ENCODE data around the gene DTD2.
"Not testable (repeated sequence)": the region's sequence is repeated elsewhere in the genome, so short reads cannot be mapped to it uniquely, and the experiment has no call there.

The DTD2 gene

DNA sequence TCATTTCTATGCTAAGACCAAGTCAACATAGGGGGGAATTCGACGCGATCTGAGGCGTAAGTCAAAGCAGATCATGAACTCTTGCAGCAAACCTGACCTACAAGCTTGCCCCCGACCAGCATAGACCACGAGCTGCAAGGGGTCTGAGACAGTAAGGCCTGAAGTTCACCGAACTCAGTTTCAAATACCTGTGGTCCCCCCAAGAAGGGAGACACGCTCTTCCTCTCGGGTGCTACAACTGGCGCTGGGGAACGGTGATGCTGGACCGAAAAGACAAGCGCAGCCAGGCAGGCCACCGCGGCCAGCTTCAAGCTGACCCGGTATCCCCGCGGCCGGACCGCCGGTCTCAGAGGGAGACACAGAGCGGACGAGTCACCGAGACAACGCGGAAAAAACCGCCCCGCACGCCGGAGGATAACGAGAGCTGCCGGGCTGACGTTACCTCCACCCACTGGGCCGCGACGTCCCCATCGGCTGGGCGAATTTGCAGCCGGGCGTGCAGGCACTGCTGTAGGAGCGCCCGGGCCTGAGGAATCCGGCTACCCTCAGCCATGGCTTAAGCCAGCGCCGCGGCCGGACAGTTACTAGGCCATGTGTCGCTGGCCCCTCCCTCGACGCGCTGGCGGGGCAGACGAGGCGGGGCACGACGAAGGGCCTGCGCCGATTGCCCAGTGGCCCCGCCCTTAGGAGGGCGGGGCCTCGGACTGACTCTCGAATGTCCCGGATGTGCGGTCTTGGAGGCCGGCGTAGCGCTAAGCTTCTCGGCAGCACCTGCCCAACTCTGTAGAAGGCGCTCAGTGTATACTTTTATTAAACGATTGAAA is at the start of gene DTD2:
Gene DTD2, minus strand, starts transcription at position 666 of the 824 bp plus-strand sequence. Its CDS starts 113 bp downstream, at position 553.
- DNase-seq = peak; percentile 71

GRCh38 chr14:31505411-31505810 is 48.1 kb upstream of the DTD2 start:
- DNase-seq = no peak

DNA sequence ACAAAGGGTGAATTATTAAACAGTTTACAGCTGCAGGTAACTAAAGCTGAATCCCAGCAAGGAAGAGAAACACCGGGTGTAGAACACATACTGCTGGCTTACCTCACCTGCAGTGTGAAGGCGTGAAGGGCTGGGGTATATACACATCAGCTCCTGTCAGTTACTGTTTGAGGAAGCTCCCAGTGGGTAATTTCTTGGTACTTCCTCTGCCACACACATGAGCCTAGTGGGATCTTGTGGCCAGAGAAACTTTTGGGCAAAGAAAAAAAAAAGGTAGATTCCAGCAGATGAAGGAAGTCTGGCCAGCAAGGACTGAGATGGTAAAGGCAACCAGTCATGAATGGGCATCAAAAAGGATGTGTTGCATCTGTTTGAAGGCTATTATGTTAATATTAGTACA is 44.6 kb upstream of the DTD2 start:
- DNase-seq = no peak

DNA sequence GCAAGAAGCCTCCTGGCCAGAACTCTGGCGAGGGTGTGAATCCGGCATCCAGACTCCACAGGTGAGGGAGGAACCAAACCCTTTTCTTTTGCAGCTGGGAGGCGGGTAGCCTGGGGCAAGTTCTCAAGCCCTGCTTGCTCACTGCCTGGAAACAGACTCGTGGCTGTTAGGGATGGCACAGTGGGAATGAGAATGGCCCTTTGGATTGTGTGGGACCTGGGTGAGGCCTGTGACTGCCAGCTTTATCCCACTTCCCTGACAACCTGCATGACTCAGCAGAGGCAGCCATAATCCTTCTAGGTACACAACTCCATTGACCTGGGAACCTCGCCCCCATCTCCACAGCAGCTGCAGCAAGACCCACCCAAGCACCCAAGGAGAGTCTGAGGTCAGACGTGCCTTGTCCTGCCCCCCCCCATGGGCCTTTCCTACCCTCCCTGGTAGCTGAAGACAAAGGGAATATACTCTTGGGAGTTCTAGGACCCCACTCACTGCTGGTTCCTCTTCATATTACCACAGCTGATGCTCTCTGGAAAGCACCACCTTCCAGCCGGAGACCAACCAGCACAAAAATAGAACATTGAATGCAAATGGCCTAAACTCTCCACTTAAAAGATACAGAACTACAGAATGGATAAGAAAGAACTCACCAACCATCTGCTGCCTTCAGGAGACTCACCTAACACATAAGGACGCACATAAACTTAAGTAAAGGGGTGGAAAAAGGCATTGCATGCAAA is 35.6 kb upstream of the DTD2 start:
- no peak for DNase-seq

GRCh38 chr14:31489691-31490090 is 32.4 kb upstream of the DTD2 start:
- no peak for DNase-seq

GRCh38 chr14:31487886-31488285 is 30.6 kb upstream of the DTD2 start, which contains the start of gene GPR33:
Gene GPR33 (minus strand): TSS chr14:31488039. CDS start chr14:31483965, 4,074 bp downstream.
- no peak for DNase-seq

DNA sequence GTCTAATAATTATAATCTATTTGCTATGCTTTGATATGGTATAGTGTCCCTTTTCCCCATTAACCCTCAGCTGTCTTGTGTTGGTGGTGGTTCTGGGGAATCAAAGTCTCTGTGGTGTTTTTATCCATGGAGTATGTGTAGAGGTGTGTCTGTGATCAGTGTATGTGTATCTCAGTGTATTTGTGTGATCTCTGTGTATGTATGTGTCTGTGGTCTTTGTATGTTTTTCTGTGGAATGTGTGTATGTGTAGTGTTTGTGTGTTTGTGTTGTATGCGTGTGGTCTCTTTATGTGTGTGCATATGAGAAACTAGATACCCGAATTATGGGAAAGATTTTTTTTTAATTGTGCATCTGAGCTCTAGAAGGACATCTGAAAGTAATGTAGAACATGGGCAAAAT is 29.5 kb upstream of the DTD2 start:
- DNase-seq = no peak

DNA sequence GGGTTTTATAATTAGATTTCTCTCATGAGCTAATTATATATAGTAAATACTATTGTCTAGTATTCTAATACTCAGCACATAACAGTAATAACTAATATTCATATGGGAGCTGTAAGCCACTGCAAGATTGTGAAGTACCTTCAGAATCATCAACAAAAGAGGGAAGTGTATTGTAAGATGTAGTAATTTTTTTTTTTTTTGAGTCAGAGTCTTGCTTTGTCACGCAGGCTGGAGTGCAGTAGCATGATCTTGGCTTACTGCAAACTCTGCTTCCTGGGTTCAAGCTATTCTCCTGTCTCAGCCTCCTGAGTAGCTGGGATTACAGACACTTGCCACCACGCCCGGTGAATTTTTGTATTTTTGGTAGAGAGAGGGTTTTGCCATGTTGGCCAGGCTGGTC is 27.4 kb upstream of the DTD2 start:
- no peak for DNase-seq

- no peak for DNase-seq
Measured at GRCh38 chr14:31480156-31480555, 22.9 kb upstream of the DTD2 start.

DNA sequence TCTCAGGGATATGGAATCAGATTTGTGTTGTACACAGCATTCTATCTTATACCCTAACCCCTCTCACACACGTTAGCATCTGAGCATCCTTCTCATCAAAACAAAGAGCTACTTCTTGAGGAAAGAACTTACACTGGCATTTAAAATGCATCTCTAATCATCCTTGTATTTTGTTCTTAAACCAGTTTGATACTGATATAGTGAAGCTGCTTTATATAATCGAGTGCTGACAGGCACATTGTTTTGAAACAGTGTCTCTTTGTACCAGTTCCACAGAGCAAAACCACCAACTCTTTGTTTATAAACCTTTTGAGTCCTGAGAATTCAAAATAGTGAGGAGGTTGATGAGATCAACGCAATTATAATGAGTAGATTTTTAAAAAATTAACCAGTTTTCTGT is 21.7 kb upstream of the DTD2 start:
- DNase-seq = no peak

GRCh38 chr14:31477248-31477647 is 19.9 kb upstream of the DTD2 start:
- no peak for DNase-seq

DNA sequence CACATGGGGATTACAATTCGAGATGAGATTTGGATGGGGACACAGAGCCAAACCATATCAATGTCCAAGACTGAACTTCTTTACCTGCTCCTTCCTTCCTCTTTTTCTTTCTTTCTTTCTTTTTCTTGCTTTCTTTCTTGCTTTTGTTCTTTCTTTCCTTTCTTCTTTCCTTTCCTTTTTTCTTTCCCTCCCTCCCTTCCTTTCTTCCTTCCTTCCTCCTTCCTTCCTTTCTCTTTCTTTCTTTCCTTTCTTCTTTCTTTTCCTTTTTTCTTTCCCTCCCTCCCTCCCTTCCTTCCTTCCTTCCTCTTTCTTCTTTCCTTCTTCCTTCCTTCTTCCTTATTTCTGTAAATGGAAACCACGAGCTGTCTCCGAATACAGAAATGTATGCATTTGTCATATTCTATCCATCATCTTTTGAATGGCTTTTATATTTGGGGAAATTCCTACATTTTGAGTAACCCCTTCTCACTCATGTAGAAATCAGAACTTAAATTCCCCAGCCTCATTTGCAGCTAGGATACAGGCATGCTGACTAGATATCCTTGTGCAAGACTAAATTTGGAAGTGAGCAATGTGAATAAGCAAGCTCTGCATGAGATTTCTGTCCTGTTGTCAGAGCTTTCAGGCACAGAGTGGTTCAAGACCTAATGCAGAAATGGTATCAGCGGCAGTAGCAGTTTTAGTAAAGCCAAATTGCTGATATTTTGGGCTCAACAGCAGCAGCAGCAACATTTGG is 19.0 kb upstream of the DTD2 start:
- no peak for DNase-seq

GRCh38 chr14:31466554-31466953 is 9.2 kb upstream of the DTD2 start:
- no peak for DNase-seq

- no peak for DNase-seq
Measured at GRCh38 chr14:31465111-31465510, 7.8 kb upstream of the DTD2 start.

DNA sequence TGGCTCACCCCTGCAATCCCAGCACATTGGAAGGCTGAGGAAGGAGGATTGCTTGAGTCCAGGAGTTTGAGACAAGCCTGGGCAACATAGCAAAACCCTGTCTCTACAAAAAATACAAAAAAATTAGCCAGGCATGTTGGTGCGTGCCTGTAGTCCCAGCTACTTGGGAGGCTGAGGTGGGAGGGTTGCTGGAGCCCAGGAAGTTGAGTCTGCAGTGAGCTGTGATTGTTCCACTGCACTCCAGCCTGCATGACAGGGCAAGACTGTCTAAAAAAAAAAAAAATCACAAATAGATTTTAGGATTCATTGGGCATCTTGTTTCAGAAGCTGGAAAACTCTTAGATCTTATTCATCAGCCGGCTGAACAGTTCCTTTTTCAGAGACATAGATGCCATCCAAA is 5.1 kb upstream of the DTD2 start:
- not testable (repeated sequence) for DNase-seq

DNA sequence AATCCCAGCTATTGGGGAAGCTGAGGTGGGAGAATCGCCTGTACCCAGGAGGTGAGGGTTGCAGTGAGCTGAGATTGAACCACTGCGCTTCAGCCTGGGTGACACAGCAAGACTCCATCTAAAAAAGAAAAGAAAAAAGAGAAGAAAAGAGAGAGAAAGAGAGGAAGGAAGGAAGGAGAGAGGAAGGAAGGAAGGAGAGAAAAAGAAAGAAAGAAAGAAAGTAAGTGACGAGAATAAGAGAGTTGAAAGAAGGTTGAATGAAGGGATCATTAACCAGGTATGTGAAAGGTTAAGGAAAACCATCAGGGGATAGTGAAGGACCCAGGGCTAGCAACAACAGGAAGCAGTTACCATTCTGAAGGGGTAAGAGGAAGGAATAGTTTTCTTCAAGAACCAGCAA is 4.2 kb upstream of the DTD2 start:
- DNase-seq = no peak

DNA sequence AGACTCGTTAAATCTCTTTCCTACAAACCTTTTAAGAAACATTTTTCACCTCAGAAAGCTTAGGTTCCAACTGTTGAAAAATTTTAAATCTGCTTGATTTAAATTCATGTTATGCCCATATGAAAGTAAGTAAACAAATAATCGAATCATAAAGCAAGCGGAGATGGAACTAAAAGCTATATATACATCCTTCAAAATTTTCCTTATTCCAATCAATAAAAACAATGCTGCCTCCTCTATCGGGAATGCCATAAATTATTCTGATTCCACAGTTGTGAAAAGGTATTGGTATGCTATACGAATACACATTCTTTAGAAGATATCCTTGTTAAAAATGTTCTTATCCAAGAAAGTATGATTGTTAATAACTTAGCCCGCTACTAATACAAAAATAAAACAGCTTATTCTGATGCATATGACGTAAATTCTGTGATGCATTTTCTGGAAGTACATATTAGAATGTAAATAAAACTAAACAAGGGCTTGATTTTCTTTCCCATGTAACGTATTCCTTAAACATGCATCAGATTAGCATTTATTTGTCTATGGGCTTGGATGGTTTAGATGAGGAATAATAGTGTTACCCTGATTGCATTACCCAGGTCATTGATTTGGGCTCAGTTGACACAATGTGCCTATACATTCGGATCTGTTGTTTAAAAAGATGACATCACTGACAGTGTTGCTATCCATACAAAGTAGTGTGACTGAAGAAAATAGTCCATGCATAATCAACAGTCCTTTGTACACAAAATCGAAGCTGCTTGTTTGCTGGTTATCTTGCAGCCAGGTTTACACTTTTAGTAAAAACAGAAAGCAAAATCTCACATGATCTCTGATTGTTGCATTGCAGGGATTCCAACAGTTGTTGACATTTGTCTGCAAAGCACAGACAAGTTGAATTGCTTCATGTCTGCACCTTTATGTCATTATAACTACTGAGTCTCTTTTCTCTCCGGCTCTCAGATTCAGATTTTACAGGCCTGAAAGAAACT is 656 bp upstream of the DTD2 start:
- DNase-seq = no peak

- no peak for DNase-seq
Measured at GRCh38 chr14:31449971-31450610, 7.2 kb downstream of the DTD2 start.

GRCh38 chr14:31449136-31449535 is 8.2 kb downstream of the DTD2 start:
- no peak for DNase-seq

GRCh38 chr14:31445703-31446102 is 11.6 kb downstream of the DTD2 start:
- DNase-seq = no peak

GRCh38 chr14:31442284-31442683 is 15.0 kb downstream of the DTD2 start:
- no peak for DNase-seq
